Measurements from ENCODE around the gene H3-3A. TPM values are rescaled to one million over a fixed set of nuclear protein-coding genes. Genes with fewer than 3 reads are reported as not detected.

H3-3A gene
- total RNA-seq, 2 donors from 2014 or later, result 226 to 258 TPM

DNA sequence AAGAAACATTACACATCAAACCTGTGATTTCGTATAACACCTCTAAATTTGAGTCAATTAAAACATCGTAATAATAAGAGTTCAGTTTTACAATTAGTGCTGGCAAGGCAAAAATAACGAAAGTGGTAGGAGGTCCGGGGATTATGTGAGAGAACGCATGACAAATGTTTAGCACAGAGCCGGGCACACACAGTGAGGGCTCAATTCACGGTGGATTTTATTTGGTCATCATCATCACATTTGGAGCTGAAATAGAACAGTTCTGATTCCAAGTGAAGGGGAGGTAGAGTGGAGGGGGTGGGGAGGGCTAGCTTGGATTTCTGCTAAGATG is 20.0 kb downstream of the H3-3A start:
- DNase-seq (ENCODE audit: low spot score) (no peak), ATAC-seq (ENCODE audit: insufficient number of reproducible peaks, low FRiP score, low read depth) (no peak)
- Histone ChIP-seq H3K27me3 (replicated peaks; ENCODE audit: insufficient read depth) (no peaks in the 10 kb centered on the region), H3K9me3 (no peaks in the 10 kb centered on the region), H3K4me1 (ENCODE audit: control insufficient read depth in 1 of 2, low read depth in 2 of 2) (peaks cover 0 to 12% of the 10 kb centered on the region in 2 donors), H3K27ac (peak overlapping the region; percentile 72 to 76), H3K36me3 (no peaks in the 10 kb centered on the region), H3K4me3 (peak overlapping the region; percentile 98)
- TF ChIP-seq, protein P1, sequence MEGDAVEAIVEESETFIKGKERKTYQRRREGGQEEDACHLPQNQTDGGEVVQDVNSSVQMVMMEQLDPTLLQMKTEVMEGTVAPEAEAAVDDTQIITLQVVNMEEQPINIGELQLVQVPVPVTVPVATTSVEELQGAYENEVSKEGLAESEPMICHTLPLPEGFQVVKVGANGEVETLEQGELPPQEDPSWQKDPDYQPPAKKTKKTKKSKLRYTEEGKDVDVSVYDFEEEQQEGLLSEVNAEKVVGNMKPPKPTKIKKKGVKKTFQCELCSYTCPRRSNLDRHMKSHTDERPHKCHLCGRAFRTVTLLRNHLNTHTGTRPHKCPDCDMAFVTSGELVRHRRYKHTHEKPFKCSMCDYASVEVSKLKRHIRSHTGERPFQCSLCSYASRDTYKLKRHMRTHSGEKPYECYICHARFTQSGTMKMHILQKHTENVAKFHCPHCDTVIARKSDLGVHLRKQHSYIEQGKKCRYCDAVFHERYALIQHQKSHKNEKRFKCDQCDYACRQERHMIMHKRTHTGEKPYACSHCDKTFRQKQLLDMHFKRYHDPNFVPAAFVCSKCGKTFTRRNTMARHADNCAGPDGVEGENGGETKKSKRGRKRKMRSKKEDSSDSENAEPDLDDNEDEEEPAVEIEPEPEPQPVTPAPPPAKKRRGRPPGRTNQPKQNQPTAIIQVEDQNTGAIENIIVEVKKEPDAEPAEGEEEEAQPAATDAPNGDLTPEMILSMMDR (IDR thresholded peaks at IDR 0.05), result no peak

DNA sequence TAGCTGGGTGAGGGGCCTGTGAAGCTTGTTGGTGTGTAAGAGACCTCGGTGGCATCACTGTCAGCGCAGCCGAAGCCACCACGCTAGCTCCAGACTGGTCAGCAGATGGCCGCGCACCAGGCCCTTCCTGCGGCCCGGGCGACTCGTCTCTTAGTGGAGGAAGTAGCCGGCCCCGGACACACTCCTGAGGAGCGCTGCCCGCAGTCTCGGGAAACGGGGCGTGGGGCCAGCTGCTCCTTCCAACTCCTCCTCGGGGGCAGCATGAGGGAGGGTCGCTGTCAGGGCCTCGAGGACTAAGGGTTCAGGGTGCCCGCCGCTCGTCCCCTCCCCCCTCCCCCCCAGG is 20.4 kb downstream of the H3-3A start:
- Histone ChIP-seq H3K4me3 (peak overlapping the region; percentile 98), H3K9me3 (no peaks in the 10 kb centered on the region), H3K4me1 (ENCODE audit: control insufficient read depth in 1 of 2, low read depth in 2 of 2) (peaks cover 0 to 12% of the 10 kb centered on the region in 2 donors), H3K27me3 (replicated peaks; ENCODE audit: insufficient read depth) (no peaks in the 10 kb centered on the region), H3K36me3 (no peaks in the 10 kb centered on the region), H3K27ac (peak overlapping the region; percentile 72 to 76)
- no peak for DNase-seq (ENCODE audit: low spot score)
- TF ChIP-seq, protein P1 (IDR thresholded peaks at IDR 0.05), result no peak
- no peak for ATAC-seq (ENCODE audit: insufficient number of reproducible peaks, low FRiP score, low read depth)

DNA sequence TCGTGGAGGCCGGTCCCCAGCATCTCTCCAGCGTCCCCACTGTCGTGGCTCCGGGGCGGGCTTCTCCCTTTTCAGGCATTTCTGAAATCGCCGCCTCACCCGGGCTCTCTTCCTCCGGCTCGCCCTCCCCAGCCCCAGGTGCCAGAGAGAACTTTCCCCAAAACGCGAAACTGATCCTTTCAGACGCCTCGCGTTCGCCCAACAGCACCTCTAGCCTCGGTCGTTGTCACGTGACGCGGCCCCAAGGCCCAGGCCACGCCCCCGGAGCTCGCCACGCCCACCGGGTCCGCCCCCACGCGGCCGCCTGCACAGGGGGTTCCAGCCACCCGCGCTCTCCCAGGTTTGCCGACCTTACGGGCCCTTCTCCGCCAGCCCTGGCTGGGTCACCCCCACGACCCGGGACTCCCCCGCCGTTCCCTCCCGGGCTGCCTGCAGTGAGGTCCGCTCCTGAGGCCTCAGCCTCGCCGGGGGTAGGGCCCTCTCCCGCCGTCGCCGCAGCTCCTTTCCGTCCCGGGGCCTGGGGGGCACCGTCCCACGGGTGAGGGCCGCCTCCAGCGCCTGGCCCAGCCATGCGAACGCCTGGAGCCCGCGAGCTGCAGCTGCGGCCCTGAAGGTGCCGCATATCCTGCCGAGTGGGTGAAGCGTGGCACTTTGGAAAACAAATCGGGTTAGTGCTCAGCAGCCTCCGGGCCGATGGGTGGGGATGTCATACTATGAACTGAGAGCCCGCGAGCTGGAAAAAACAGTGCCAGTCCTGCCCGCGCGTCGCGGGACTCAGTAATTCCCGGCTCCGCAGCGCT is 21.0 kb downstream of the H3-3A start:
- peak overlapping the region; percentile 72 to 76 for H3K27ac ChIP-seq
- DNase-seq (ENCODE audit: low spot score) (peak; percentile 78), ATAC-seq (ENCODE audit: insufficient number of reproducible peaks, low FRiP score, low read depth) (peak; percentile 95)
- peaks cover 0 to 12% of the 10 kb centered on the region in 2 donors for H3K4me1 ChIP-seq (ENCODE audit: control insufficient read depth in 1 of 2, low read depth in 2 of 2)
- H3K36me3 ChIP-seq, result no peaks in the 10 kb centered on the region
- H3K4me3 ChIP-seq, result peak overlapping the region; percentile 98
- TF ChIP-seq, protein P1 (IDR thresholded peaks at IDR 0.05), result no peak
- H3K9me3 ChIP-seq, result no peaks in the 10 kb centered on the region
- H3K27me3 ChIP-seq (replicated peaks; ENCODE audit: insufficient read depth), result no peaks in the 10 kb centered on the region

DNA sequence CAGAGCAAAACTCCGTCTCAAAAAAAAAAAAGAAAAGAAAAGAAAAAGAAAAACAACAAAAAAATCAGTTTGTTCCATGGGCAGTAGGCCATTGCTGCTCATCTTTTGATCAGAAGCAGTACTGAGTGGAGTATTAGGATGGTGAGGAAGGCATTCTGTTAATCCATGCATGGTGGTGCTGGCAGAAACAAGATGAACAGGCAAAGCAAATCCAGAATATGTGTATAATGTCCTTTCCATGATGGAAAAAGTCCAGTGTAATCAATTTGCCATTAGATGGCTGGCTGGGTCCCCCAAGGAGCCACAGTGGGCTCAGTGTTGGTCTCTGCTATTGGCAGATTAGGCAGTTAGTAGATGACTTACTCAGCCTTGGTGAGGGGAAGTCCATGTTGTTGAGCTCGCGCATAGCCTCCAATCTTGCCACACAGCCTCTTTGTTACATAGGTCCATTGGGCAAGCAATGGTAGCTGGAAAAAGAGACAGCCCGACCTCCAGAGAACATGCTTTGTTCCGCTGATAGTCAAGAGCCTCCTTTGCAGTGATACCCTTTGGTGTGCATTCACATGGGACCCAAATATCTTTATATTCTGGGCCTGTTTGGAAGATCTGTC is 23.3 kb downstream of the H3-3A start:
- H3K4me3 ChIP-seq, result no peak overlapping the region
- ATAC-seq (ENCODE audit: insufficient number of reproducible peaks, low FRiP score, low read depth), result no peak
- no peak for DNase-seq (ENCODE audit: low spot score)
- H3K27ac ChIP-seq, result no peak overlapping the region
- H3K27me3 ChIP-seq (replicated peaks; ENCODE audit: insufficient read depth), result no peaks in the 10 kb centered on the region
- H3K4me1 ChIP-seq (ENCODE audit: control insufficient read depth in 1 of 2, low read depth in 2 of 2), result peaks cover 0 to 12% of the 10 kb centered on the region in 2 donors
- H3K9me3 ChIP-seq, result no peaks in the 10 kb centered on the region
- no peaks in the 10 kb centered on the region for H3K36me3 ChIP-seq
- TF ChIP-seq, protein P1 (IDR thresholded peaks at IDR 0.05), result no peak

DNA sequence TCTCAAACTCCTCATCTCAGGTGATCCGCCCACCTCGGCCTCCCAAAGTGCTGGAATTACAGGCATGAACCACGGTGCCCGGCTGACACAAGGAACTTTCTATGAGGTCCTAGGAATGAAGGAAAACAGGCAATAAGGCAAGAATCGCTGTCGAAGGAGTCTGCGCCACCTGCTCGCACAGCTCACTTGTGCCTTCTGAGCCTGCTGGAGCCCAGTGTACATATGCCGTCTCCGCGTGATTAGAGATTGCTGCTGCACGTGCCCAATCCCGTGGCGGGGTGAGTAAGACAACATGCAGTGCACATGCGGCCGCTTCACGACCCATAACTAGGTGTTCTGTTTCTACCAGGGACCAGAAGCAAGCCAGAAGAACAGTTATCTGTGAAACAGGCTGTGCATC is 24.3 kb downstream of the H3-3A start:
- Histone ChIP-seq H3K9me3 (no peaks in the 10 kb centered on the region), H3K27ac (no peak overlapping the region), H3K27me3 (replicated peaks; ENCODE audit: insufficient read depth) (no peaks in the 10 kb centered on the region), H3K4me1 (ENCODE audit: control insufficient read depth in 1 of 2, low read depth in 2 of 2) (peaks cover 0 to 12% of the 10 kb centered on the region in 2 donors), H3K36me3 (no peaks in the 10 kb centered on the region), H3K4me3 (no peak overlapping the region)
- TF ChIP-seq, protein P1 (IDR thresholded peaks at IDR 0.05), result no peak
- no peak for DNase-seq (ENCODE audit: low spot score)
- ATAC-seq (ENCODE audit: insufficient number of reproducible peaks, low FRiP score, low read depth), result no peak
